Transverse colon (tissue), 4 donors: Measurements from ENCODE around the gene B9D1. TPM values are rescaled to one million over a fixed set of nuclear protein-coding genes. Genes with fewer than 3 reads are reported as not detected.

ENCODE experiments used
- DNase-seq: peaks from one replicate; pipeline ENCODE4 v3.0.0-alpha.2; 2019
- H3K27ac ChIP-seq, 4 donors: fragments of 200-600 bp; sonication (generic); 2 replicates each; pipeline ENCODE4 v1.5.1; 2016 to 2018; ENCODE audit warnings: inconsistent platforms in 4 of 4
- H3K27me3 ChIP-seq: fragments of 200-600 bp; sonication (generic); 2 replicates; pipeline ENCODE4 v1.5.1; 2017; ENCODE audit warnings: inconsistent platforms
- H3K36me3 ChIP-seq, 4 donors: fragments of 200-600 bp; sonication (generic); 2 replicates each; pipeline ENCODE4 v1.5.1; 2017 to 2019; ENCODE audit warnings: inconsistent platforms in 4 of 4
- H3K4me1 ChIP-seq, 4 donors: fragments of 200-600 bp; sonication (generic); 2 replicates each; pipeline ENCODE4 v1.5.1; 2017 to 2020; ENCODE audit warnings: inconsistent platforms in 4 of 4
- H3K4me3 ChIP-seq, 4 donors: fragments of 200-600 bp; sonication (generic); 1 replicate in 1 of 4; 2 replicates in 3 of 4; pipeline versions ENCODE4 v1.5.1 to v1.6.1; 2017 to 2019; ENCODE audit warnings: inconsistent platforms in 4 of 4
- H3K9me3 ChIP-seq, 2 donors: fragments of 200-600 bp; sonication (generic); 2 replicates each; pipeline ENCODE4 v1.5.1; 2017 to 2019; ENCODE audit warnings: inconsistent platforms in 2 of 2
- EP300 ChIP-seq: sonication (generic); formaldehyde crosslinking; IDR thresholded peaks from one replicate; pipeline ENCODE4 v1.6.1; 2017; ENCODE audit warnings: antibody characterized with exemption, low read depth
- POLR2A ChIP-seq: fragments of 450-650 bp; IDR thresholded peaks from one replicate; pipeline ENCODE4 v1.6.1; 2016; ENCODE audit warnings: antibody characterized with exemption, mild to moderate bottlenecking, moderate library complexity
- POLR2AphosphoS5 ChIP-seq, 3 donors: sonication (generic); formaldehyde crosslinking; IDR thresholded peaks; one replicate each; pipeline ENCODE4 v1.6.1; 2016; ENCODE audit warnings: antibody characterized with exemption in 3 of 3
- WGBS, 2 donors: methylation state at CpG; one replicate each; pipeline ENCODE4 v1.1.5; 2018; ENCODE audit warnings: low coverage in 1 of 2; 5-methylcytosine and 5-hydroxymethylcytosine counted together
- in situ Hi-C, 4 donors: fragments of 200-750 bp; cut with MboI; loops; one replicate each; pipeline versions ENCODE4 v1.15.0 to v1.15.1; 2017; ENCODE audit warnings: low sequenced_read_pairs in 3 of 4, low pct_ligation_motif_present in 1 of 4, low pct_unique_long_range_greater_than_20kb in 1 of 4
- intact Hi-C: fragments of 100-400 bp; cut with DNase I; formaldehyde crosslinking; loops from one replicate; pipeline ENCODE4 v1.15.1; 2023; ENCODE audit warnings: low total_unique reads
- total RNA-seq, 4 donors: library from RNA; depleted of rRNA; stranded (reverse); fragments of >200 nt; gene quantifications; one replicate each; pipeline ENCODE4 v1.1.0, GENCODE V29; 2016
- TF ChIP-seq, protein P1 (sequence below), 5 experiments: fragments of 200-600 bp in 3 of 5; fragments of 450-650 bp in 2 of 5; sonication (generic) in 3 of 5; IDR thresholded peaks; 1 replicate in 2 of 5; 2 replicates in 3 of 5; pipeline ENCODE4 v1.5.1; 2016 to 2017; ENCODE audit warnings: antibody characterized with exemption in 5 of 5, inconsistent platforms in 3 of 5, mild to moderate bottlenecking in 2 of 5, moderate library complexity in 1 of 5

Gene B9D1
- total RNA-seq, 4 donors from 2014 or later = 6.0 to 17.6 (median 9.5) TPM

DNA sequence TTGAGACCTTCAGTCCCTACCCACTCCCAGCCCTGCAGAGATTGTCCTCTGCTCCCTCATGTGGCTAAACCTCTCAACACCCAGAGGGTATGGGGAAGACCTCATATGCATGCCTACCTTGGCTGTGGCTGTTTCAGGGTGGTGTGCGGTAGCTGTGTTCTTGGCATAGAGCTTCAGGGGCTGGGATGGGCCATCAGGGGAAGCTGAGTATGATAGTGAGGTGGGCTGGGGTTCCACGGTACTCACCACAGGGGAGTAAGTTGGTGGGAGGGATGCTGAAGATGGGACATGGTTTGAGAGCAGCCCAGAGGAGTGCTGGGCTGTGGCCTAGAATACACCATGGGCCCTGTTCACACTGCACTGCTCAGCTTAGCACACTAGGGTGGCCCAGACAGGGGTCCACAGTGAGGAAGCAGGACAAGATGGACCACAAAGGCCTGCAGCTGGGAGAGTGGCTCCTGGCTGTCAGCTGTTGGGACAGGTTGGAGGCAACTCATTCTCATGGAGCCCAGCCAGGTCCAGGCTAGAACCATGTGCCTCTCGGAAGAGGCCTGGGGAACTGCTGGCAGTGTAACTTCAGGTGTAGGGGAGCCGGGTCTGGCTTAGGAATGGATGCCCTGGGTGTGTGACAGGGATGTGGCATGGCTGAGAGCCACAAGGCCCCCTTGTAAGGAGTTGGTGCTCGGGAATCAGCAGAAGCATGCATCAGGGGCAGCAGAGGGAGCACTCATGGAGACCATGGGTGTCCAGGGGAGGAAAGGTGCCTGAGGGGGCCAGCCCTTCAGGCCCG, 21.4 kb upstream of the B9D1 start:
- TF ChIP-seq, protein P1, sequence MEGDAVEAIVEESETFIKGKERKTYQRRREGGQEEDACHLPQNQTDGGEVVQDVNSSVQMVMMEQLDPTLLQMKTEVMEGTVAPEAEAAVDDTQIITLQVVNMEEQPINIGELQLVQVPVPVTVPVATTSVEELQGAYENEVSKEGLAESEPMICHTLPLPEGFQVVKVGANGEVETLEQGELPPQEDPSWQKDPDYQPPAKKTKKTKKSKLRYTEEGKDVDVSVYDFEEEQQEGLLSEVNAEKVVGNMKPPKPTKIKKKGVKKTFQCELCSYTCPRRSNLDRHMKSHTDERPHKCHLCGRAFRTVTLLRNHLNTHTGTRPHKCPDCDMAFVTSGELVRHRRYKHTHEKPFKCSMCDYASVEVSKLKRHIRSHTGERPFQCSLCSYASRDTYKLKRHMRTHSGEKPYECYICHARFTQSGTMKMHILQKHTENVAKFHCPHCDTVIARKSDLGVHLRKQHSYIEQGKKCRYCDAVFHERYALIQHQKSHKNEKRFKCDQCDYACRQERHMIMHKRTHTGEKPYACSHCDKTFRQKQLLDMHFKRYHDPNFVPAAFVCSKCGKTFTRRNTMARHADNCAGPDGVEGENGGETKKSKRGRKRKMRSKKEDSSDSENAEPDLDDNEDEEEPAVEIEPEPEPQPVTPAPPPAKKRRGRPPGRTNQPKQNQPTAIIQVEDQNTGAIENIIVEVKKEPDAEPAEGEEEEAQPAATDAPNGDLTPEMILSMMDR (IDR thresholded peaks at IDR 0.05) = no peak
- TF ChIP-seq POLR2A (no peak), EP300 (no peak), POLR2AphosphoS5 (IDR thresholded peaks at IDR 0.05) (peak in 1 of 3 donors; percentile 17)
- Histone ChIP-seq H3K4me1 (peaks cover 50 to 79% (median 63%) of the 10 kb centered on the region in 4 donors), H3K4me3 (no peak overlapping the region), H3K27ac (peak overlapping the region; percentile 84 to 95 (median 90)), H3K9me3 (no peaks in the 10 kb centered on the region), H3K36me3 (peaks cover 0 to 18% (median 7%) of the 10 kb centered on the region in 4 donors), H3K27me3 (no peaks in the 10 kb centered on the region)
- in situ Hi-C loops = no loop called here
- 84% methylated on average over 6 of the region's 6 CpGs; no CpG with 5 or more reads in 1 of the 2 donors for WGBS, 2 donors
- no peak for DNase-seq
- intact Hi-C loops = no loop called here

DNA sequence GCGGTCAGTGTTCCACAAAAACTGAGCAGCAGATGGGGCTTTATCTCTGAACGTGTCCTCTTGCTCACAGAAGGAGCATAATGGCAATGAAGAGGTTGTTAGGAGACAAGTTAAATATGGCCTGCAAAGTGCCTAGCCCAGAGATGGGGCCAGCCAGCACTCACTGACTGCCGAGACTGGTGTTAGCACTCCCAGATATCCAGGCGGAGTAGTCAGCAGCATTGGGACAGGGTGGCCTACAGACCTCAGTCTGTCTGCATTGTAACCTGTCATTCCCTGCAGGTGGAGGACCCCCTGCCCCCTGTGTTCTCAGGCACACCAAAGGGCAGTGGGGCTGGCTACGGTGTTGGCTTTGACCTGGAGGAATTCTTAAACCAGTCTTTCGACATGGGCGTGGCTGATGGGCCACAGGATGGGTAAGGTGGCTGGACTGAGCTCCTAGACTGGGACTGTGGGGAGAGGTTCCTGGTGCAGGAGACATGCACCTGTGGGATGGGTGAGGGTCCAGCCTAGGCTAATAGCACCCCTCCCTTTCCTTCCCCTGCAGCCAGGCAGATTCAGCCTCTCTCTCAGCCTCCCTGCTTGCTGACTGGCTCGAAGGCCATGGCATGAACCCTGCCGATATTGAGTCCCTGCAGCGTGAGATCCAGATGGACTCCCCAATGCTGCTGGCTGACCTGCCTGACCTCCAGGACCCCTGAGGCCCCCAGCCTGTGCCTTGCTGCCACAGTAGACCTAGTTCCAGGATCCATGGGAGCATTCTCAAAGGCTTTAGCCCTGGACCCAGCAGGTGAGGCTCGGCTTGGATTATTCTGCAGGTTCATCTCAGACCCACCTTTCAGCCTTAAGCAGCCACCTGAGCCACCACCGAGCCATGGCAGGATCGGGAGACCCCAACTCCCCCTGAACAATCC, 20.3 kb upstream of the B9D1 start:
- TF ChIP-seq POLR2AphosphoS5 (IDR thresholded peaks at IDR 0.05) (no peak), EP300 (no peak), POLR2A (no peak)
- TF ChIP-seq, protein P1 (IDR thresholded peaks at IDR 0.05) = no peak
- intact Hi-C loops (no loop called here), in situ Hi-C loops (no loop called here)
- Histone ChIP-seq H3K27me3 (no peaks in the 10 kb centered on the region), H3K36me3 (peaks cover 0 to 18% (median 7%) of the 10 kb centered on the region in 4 donors), H3K4me1 (peaks cover 40 to 69% (median 55%) of the 10 kb centered on the region in 4 donors), H3K27ac (peak overlapping the region in 2 of 4 donors; percentile 88 to 95), H3K4me3 (no peak overlapping the region), H3K9me3 (no peaks in the 10 kb centered on the region)
- WGBS, 2 donors = 76% methylated on average over 13 of the region's 13 CpGs; no CpG with 5 or more reads in 1 of the 2 donors
- DNase-seq = no peak

DNA sequence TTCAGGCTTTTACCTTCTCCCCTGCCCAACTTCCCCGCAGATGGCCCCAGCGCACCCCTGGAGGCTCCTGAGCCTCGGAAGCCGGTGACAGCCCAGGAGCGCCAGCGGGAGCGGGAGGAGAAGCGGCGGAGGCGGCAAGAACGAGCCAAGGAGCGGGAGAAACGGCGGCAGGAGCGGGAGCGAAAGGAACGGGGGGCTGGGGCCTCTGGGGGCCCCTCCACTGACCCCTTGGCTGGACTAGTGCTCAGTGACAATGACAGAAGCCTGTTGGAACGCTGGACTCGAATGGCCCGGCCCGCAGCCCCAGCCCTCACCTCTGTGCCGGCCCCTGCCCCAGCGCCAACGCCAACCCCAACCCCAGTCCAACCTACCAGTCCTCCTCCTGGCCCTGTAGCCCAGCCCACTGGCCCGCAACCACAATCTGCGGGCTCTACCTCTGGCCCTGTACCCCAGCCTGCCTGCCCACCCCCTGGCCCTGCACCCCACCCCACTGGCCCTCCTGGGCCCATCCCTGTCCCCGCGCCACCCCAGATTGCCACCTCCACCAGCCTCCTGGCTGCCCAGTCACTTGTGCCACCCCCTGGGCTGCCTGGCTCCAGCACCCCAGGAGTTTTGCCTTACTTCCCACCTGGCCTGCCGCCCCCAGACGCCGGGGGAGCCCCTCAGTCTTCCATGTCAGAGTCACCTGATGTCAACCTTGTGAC, 19.4 kb upstream of the B9D1 start:
- intact Hi-C loops = no loop called here

More for the DNA sequence above, 19.4 kb upstream of the B9D1 start:
- Histone ChIP-seq H3K9me3 (no peaks in the 10 kb centered on the region), H3K4me3 (no peak overlapping the region), H3K4me1 (peaks cover 32 to 65% (median 50%) of the 10 kb centered on the region in 4 donors), H3K27ac (peak overlapping the region in 3 of 4 donors; percentile 35 to 95 (median 88)), H3K36me3 (peaks cover 0 to 18% (median 7%) of the 10 kb centered on the region in 4 donors), H3K27me3 (no peaks in the 10 kb centered on the region)
- DNase-seq = no peak
- 86 to 95% methylated on average over 7 to 31 of the region's 31 CpGs for WGBS, 2 donors
- TF ChIP-seq POLR2A (no peak), EP300 (no peak), POLR2AphosphoS5 (IDR thresholded peaks at IDR 0.05) (no peak)
- TF ChIP-seq, protein P1 (IDR thresholded peaks at IDR 0.05) = no peak
- in situ Hi-C loops = no loop called here
